ENCODE results near the gene SLC6A5.

DNA sequence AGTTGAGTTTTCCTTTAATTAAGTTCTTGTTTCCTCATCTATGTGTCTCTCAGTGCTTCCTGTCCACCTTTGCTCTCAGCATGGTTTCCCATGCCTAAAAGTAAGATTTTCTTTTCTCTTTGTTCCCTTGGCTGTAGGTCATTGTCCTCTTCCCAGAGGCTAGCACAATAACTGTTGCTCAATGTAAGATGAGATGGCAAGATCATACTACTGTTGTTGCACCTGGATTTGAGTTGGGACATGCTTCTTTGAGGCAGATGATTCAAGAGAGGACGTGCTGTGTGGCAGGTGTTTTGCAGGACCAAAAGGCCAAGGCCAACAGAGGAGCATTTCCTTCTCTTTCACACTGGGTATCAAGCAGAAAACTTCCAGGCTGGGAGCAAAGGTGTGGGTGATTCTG lies 58.7 kb downstream of the SLC6A5 start:
- TF ChIP-seq SP1 (IDR thresholded peaks at IDR 0.05; ENCODE audit: low read depth): no peak
- no peak for TF ChIP-seq CEBPB (IDR thresholded peaks at IDR 0.05; ENCODE audit: low read depth)
- TF ChIP-seq, protein P1, sequence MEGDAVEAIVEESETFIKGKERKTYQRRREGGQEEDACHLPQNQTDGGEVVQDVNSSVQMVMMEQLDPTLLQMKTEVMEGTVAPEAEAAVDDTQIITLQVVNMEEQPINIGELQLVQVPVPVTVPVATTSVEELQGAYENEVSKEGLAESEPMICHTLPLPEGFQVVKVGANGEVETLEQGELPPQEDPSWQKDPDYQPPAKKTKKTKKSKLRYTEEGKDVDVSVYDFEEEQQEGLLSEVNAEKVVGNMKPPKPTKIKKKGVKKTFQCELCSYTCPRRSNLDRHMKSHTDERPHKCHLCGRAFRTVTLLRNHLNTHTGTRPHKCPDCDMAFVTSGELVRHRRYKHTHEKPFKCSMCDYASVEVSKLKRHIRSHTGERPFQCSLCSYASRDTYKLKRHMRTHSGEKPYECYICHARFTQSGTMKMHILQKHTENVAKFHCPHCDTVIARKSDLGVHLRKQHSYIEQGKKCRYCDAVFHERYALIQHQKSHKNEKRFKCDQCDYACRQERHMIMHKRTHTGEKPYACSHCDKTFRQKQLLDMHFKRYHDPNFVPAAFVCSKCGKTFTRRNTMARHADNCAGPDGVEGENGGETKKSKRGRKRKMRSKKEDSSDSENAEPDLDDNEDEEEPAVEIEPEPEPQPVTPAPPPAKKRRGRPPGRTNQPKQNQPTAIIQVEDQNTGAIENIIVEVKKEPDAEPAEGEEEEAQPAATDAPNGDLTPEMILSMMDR (IDR thresholded peaks at IDR 0.05 in 2 of 3, conservative IDR thresholded peaks at IDR 0.05 in 1 of 3; ENCODE audit: borderline replicate concordance in 1 of 3, insufficient read depth in 1 of 3, low read depth in 2 of 3, low read length in 2 of 3): no peak
- no peak for TF ChIP-seq POLR2A (IDR thresholded peaks at IDR 0.05; ENCODE audit: borderline replicate concordance, extremely low read depth, insufficient read depth, insufficient read length)
- no peak for TF ChIP-seq RAD21 (IDR thresholded peaks at IDR 0.05; ENCODE audit: low read depth)
- no peak for TF ChIP-seq FOSL1 (IDR thresholded peaks at IDR 0.05; ENCODE audit: low read depth)
- no peak for TF ChIP-seq CBX3 (IDR thresholded peaks at IDR 0.05; ENCODE audit: low read depth)
- no peak for TF ChIP-seq EZH2phosphoT487 (IDR thresholded peaks at IDR 0.05; ENCODE audit: borderline replicate concordance)

Data from HCT116 (cell line).